GM18909 (cell line): ENCODE measurements around the gene CHRNA4.

Experiments used
- ATAC-seq: cut with Tn5 transposase; IDR thresholded peaks from one replicate; pipeline ENCODE4 v1.9.1; 2021; ENCODE audit warnings: mild to moderate bottlenecking; ENCODE audit not compliant: unreplicated experiment, poor library complexity

The CHRNA4 gene

DNA sequence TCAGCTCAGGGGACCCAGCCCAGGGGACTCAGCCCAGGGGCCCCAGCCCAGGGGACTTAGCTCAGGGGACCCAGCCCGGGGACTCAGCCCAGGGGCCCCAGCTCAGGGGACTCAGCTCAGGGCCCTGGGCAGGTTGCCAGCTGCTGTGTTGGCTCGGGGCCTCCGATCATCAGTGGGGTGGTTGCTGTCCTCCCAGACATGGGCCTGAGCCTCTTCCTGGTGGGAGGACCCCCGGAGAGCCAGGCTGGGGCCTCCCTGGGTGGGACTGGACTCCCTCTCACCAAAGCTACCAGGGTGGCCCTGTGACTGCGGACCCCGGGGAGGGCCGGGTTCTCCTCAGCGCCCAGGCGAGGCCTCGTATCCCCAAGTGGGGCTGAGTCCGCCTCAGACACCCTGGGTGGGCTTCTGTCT, 63.8 kb downstream of the CHRNA4 start:
- ATAC-seq: no peak

DNA sequence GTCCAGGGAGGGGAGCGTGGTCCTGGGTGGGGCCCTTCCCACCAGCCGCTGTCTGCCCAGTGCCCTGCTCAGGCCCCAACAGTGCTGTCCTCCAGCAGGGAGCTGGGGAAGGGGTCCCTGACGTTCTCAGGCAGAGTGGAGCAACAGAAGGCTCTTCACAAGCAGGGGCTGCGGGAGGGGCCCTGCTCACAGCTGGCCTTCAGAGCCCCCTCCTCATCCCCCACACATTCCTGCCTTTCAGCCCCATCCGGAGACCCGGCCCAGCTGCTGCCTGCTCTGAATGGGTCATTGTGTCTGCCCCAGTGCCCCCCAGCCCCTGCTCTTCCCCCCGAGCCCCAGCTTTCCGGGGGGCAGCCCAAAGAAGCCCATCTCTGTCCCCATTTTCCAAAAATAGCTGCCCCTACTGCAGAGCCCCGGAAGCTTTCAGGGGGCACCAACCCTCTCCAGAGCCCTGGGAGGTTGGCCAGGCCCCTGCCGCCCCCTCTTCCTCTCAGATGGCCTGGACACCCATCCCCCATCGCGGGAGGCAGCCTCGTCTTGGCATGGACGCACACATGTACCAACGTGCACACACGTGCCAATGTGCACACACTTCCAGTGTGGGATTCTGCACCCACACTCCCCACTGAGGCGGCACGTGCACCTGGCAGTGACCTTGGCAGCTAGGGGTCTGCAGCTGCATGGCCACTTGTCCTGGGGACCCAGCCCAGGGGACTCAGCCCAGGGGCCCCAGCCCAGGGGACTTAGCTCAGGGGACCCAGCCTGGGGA, 64.4 kb downstream of the CHRNA4 start:
- ATAC-seq: no peak

DNA sequence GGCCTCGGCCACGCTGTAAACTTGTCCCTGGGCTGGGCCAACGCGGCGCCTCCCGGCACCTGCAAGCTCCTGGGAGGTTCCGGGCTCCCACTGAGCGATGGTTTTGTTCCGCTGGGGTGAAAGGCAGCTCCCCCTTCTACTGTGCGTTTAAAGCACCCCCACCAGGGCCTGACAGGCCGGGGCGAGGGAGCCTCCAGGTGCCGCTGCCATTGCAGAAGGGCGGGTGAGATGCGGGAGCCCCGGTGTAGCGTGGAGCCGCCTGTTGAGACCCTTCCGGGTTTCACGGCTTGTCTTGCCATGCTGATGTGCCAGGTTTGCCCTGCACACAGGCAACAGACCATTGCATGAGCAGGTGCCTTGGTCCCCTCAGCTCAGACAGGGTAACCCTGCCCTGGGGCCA, 65.3 kb downstream of the CHRNA4 start:
- no peak for ATAC-seq

DNA sequence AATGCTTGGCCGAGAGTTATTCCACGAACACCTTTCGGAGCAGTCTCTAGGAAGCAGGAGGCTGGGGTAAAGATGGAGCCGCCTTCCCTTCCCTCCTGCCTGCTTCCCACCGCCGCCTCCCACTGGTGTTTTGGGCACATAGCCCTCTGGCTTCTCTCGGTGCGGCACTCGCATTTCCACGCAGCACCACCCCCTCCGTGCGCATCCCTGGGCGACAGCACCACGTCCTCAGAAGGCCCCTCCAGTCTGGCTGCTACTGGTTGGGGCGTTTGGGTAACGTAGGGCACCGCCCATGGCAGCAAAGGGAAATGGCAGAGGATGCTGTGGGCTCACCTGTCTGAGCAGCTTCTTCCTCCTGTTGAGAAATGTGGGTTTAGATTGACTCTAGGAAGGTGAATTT, 65.7 kb downstream of the CHRNA4 start:
- no peak for ATAC-seq

DNA sequence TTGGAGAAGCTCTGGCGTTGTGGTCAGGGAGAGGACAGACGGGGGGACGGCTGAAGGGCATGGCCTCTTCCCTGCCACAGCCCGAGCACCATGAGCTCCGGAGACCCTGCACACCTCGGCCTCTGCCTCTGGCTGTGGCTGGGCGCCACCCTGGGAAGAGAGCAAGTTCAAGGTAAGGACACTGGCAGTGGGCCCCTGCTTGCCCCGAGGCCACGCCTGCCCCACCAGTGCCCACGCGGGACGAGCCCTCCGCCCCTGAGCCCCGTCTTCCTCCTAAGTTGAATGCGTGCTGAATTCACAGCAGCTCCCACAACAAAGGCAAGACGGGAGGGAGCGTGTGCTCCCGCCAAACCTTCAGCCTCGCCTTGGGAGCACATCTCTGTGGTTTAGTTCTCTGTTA, 66.1 kb downstream of the CHRNA4 start:
- no peak for ATAC-seq

DNA sequence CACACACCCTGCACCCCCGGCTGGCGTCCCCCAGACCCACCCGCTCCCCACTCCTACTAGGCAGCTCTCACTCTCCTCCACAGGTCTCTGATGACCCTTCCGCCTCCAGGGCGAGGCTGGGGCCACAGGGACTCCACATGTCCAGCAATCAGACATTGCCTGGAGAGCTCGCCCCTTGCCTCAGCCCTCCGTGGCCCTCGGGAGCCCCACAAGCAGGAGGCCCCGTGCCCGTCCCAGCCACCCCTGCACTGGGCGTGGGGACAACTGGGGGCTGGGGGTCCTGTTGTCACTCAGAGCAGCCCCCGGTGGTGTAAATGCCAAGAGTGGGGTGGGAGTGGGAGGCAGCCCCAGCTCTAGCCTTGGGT, 66.6 kb downstream of the CHRNA4 start:
- ATAC-seq: no peak

DNA sequence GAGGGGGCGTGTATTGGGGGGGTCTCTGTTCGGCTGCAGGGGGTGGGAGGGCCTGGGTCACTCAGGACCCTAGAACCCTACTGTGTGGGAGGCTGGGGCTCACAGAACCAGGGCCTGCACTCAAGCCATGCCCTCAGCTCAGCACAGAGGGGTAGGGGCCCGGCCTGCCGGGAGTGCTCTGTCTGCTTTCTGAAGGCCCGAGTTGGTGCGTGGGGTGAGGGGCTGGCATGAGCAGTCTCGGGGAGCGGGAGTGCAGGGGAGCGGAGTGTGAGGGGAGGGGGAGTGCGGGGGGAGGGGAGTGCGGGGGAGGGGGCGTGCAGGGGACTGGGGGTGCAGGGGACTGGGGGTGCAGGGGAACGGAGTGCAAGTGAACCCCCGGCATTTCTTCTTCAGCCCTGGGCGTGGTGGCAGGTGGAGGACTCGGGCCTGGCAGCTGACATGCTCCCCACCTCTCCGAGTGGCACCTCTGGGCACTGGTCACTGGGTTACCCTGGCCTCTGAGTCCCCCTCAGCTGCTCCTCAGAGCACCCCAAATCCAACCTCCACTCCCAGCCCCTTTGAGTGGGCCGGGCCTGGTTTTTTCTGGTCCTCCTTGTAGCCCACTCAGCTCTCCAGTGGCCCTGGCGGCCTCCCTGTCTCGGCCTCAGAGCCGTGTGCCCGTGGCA, 67.1 kb downstream of the CHRNA4 start:
- ATAC-seq: no peak

DNA sequence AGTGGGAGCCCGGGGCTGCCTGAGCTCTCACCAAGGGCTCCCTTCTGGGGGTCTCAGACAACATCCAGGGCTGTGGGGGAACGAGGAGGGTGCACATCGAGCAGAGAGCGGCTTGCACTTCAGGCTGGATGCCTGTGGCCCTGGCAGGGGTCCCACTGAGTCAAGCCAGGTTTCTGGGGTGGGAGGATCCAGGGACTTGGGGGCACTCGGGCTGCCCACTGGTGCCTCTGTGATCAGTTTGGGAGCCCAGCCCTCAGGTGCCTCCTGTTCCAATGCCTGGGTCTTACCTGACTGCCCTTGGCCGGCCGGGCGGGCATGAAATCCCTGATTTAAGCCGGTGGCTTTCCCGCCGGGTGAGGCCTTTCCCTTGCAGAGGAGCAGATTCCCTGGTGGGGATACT, 67.7 kb downstream of the CHRNA4 start:
- ATAC-seq: no peak
